NCI-H128 (cell line): Measurements from ENCODE around the gene EVI2B.
"Not testable (repeated sequence)": the region's sequence is repeated elsewhere in the genome, so short reads cannot be mapped to it uniquely, and the experiment has no call there.

Experiments
- DNase-seq: peaks from one replicate; lab custom pipeline; 2025; ENCODE audit not compliant: unreplicated experiment; lab: John Stamatoyannopoulos, UW

EVI2B gene

GRCh38 chr17:31272803-31273202 is 41.1 kb downstream of the EVI2B start:
- DNase-seq, result no peak

- no peak for DNase-seq
Measured at GRCh38 chr17:31272236-31272635, 41.6 kb downstream of the EVI2B start.

GRCh38 chr17:31269578-31269983 is 44.3 kb downstream of the EVI2B start:
- DNase-seq, result no peak

- DNase-seq, result no peak
Measured at GRCh38 chr17:31269036-31269577, 44.7 kb downstream of the EVI2B start.

- DNase-seq, result no peak
Measured at GRCh38 chr17:31266042-31266441, 47.8 kb downstream of the EVI2B start.

GRCh38 chr17:31262923-31263322 is 50.9 kb downstream of the EVI2B start:
- DNase-seq, result not testable (repeated sequence)

GRCh38 chr17:31261601-31262000 is 52.3 kb downstream of the EVI2B start:
- DNase-seq, result no peak

GRCh38 chr17:31260151-31260550 is 53.7 kb downstream of the EVI2B start:
- no peak for DNase-seq

- DNase-seq, result no peak
Measured at GRCh38 chr17:31256936-31257335, 56.9 kb downstream of the EVI2B start.

- DNase-seq, result no peak
Measured at GRCh38 chr17:31254654-31255053, 59.2 kb downstream of the EVI2B start.
